K562 (cell line): Measurements from ENCODE around the gene NMT1. TPM values are rescaled to one million over a fixed set of nuclear protein-coding genes. Genes with fewer than 3 reads are reported as not detected.
A peak's percentile ranks its signal among the peaks of the same experiment; 100 is the strongest.

Source experiments
- ATAC-seq: fragments of 200-7000 bp; cut with Tn5 transposase; 3 replicates; pipeline ENCODE4 v1.9.1; 2020; ENCODE audit warnings: moderate library complexity
- BruUV-seq: library from RNA; stranded (reverse); fragments of 400-500 nt; replicated peaks from 2 replicates; lab custom pipeline; 2021; lab: Mats Ljungman, UMichigan
- CTCF ChIA-PET: fragments of 300-600 bp; formaldehyde crosslinking; extraction: SDS; loops from one replicate; lab custom pipeline; 2021; ENCODE audit warnings: low intra/inter-chr PET ratio; lab: Yijun Ruan, JAX
- POLR2A ChIA-PET: fragments of 300-600, 350-650 bp; sonication (Branson Sonifier 250); formaldehyde crosslinking; extraction: SDS; loops from one replicate; lab custom pipeline; 2021; ENCODE audit warnings: antibody characterized with exemption, inconsistent platforms; lab: Yijun Ruan, JAX
- DNase-seq, 4 experiments: peaks; one replicate each; pipeline versions ENCODE4 v3.0.0 to v3.0.0-alpha.2; 2011 to 2018; ENCODE audit warnings: low spot score in 3 of 4, mixed read lengths in 3 of 4; ENCODE audit errors: extremely low read depth in 1 of 4
- FAIRE-seq: peaks from 2 replicates; lab custom pipeline; 2011; peaks lifted over from hg19 to GRCh38; lab: Jason Lieb, UNC
- H2AFZ ChIP-seq: 2 replicates; pipeline ENCODE4 v1.6.0; 2011; ENCODE audit warnings: low read depth, low read length, control low read depth, inconsistent platforms
- H3K27ac ChIP-seq: fragments of 200-600 bp; 3 replicates; pipeline ENCODE4 v1.8.0; 2011; ENCODE audit warnings: low read depth, mild to moderate bottlenecking, control low read depth, inconsistent platforms, low read length, moderate library complexity, mixed read lengths; ENCODE audit errors: extremely low read depth
- H3K27me3 ChIP-seq, 2 experiments: fragments of 300-600 bp in 1 of 2; 2 replicates in 1 of 2; 3 replicates in 1 of 2; pipeline versions ENCODE4 v1.6.0 to v1.8.0; 2011; ENCODE audit warnings: inconsistent platforms in 2 of 2, low read length in 2 of 2, mild to moderate bottlenecking in 1 of 2, mixed read lengths in 1 of 2, moderate library complexity in 1 of 2; ENCODE audit not compliant: control insufficient read depth in 2 of 2, insufficient read depth in 2 of 2
- H3K36me3 ChIP-seq: fragments of 300-600 bp; 3 replicates; pipeline ENCODE4 v1.8.0; 2011; ENCODE audit warnings: mild to moderate bottlenecking, low read length, inconsistent platforms; ENCODE audit not compliant: control insufficient read depth, insufficient read depth
- H3K4me1 ChIP-seq, 2 experiments: fragments of 200-600 bp in 1 of 2; replicated peaks in 1 of 2; 2 replicates in 1 of 2; 3 replicates in 1 of 2; pipeline versions ENCODE4 v1.5.1 to v1.8.0; 2011; ENCODE audit warnings: inconsistent platforms in 2 of 2, low read length in 2 of 2, mild to moderate bottlenecking in 1 of 2, mixed read lengths in 1 of 2, moderate library complexity in 1 of 2; ENCODE audit not compliant: control insufficient read depth in 2 of 2, insufficient read depth in 2 of 2
- H3K4me2 ChIP-seq: 2 replicates; pipeline ENCODE4 v1.6.1; 2011; ENCODE audit warnings: low read length, control low read depth, inconsistent platforms, mixed read lengths; ENCODE audit not compliant: insufficient read depth
- H3K4me3 ChIP-seq: fragments of 200-600 bp; sonication (generic), shearing (Covaris generic); 2 replicates; pipeline ENCODE4 v1.5.1; 2016; ENCODE audit warnings: control low read depth, inconsistent platforms
- H3K79me2 ChIP-seq: fragments of 200-600 bp; 3 replicates; pipeline ENCODE4 v1.8.0; 2011; ENCODE audit warnings: low read length, inconsistent platforms; ENCODE audit not compliant: control insufficient read depth, insufficient read depth
- H3K9ac ChIP-seq, 2 experiments: 2 replicates each; pipeline versions ENCODE4 v1.6.0 to v1.6.1; 2011; ENCODE audit warnings: low read depth in 2 of 2, low read length in 2 of 2, control low read depth in 1 of 2, inconsistent platforms in 1 of 2, mild to moderate bottlenecking in 1 of 2, mixed read lengths in 1 of 2; ENCODE audit not compliant: insufficient read depth in 1 of 2
- H3K9me1 ChIP-seq: one replicate; pipeline ENCODE4 v1.6.0; 2011; ENCODE audit warnings: inconsistent platforms, mild to moderate bottlenecking, low read length, moderate library complexity; ENCODE audit not compliant: control insufficient read depth, insufficient read depth
- H3K9me3 ChIP-seq: replicated peaks from 2 replicates; pipeline ENCODE4 v1.5.1; 2011; ENCODE audit warnings: low read depth, low read length, inconsistent platforms; ENCODE audit not compliant: control insufficient read depth, insufficient read depth
- H4K20me1 ChIP-seq: replicated peaks from 2 replicates; pipeline ENCODE4 v1.6.1; 2011; ENCODE audit warnings: low read length, inconsistent platforms, mixed read lengths; ENCODE audit not compliant: control insufficient read depth, insufficient read depth
- BMI1 ChIP-seq: fragments of 150-350 bp; IDR thresholded peaks from 2 replicates; pipeline ENCODE4 v1.6.1; 2014; ENCODE audit warnings: low read length
- CBX1 ChIP-seq: sonication (generic); IDR thresholded peaks from 2 replicates; pipeline ENCODE4 v1.6.1; 2016; ENCODE audit warnings: antibody characterized with exemption, low read depth, mild to moderate bottlenecking
- CGGBP1 ChIP-seq: fragments of 250-450 bp; sonication (Bioruptor Pico); IDR thresholded peaks from 2 replicates; pipeline ENCODE4 v1.9.0; 2021; ENCODE audit warnings: mild to moderate bottlenecking
- E2F4 ChIP-seq: sonication (generic); formaldehyde crosslinking; IDR thresholded peaks from 2 replicates; pipeline ENCODE4 v1.8.0; 2022; ENCODE audit warnings: mild to moderate bottlenecking, low read depth, missing genetic modification reagents
- ELF4 ChIP-seq: fragments of 450-650 bp; formaldehyde crosslinking; IDR thresholded peaks from 2 replicates; pipeline ENCODE4 v1.4.0; 2022; ENCODE audit warnings: missing genetic modification characterization
- FOXJ3 ChIP-seq: sonication (generic); formaldehyde crosslinking; IDR thresholded peaks from 2 replicates; pipeline ENCODE4 v1.4.0; 2020; ENCODE audit warnings: mild to moderate bottlenecking, missing genetic modification reagents
- FOXP1 ChIP-seq: sonication (generic); formaldehyde crosslinking; IDR thresholded peaks from 2 replicates; pipeline ENCODE4 v1.8.0; 2022; ENCODE audit warnings: mild to moderate bottlenecking, missing genetic modification reagents
- KAT7 ChIP-seq: sonication (generic); formaldehyde crosslinking; IDR thresholded peaks from 2 replicates; pipeline ENCODE4 v1.8.0; 2022; ENCODE audit warnings: missing genetic modification reagents, mild to moderate bottlenecking, borderline replicate concordance
- MYC ChIP-seq, 2 experiments: fragments of 250-450 bp in 1 of 2; sonication (Bioruptor Pico) in 1 of 2; IDR thresholded peaks; 2 replicates each; pipeline versions ENCODE4 v1.5.1 to v1.6.1; 2012 to 2021; ENCODE audit warnings: low read depth in 2 of 2, borderline replicate concordance in 1 of 2, improper control_type of control experiment in 1 of 2, low read length in 1 of 2, mild to moderate bottlenecking in 1 of 2, moderate library complexity in 1 of 2
- NCOR1 ChIP-seq: fragments of 450-650 bp; IDR thresholded peaks from 2 replicates; pipeline ENCODE4 v1.6.1; 2016; ENCODE audit warnings: mild to moderate bottlenecking, moderate library complexity
- POLR2AphosphoS5 ChIP-seq: IDR thresholded peaks from 2 replicates; pipeline ENCODE4 v1.6.1; 2011; ENCODE audit warnings: mild to moderate bottlenecking, low read depth, low read length, moderate library complexity; ENCODE audit not compliant: control insufficient read depth, insufficient read depth
- PRMT5 ChIP-seq: sonication (generic); formaldehyde crosslinking; IDR thresholded peaks from 2 replicates; pipeline ENCODE4 v1.5.0; 2020; ENCODE audit warnings: missing genetic modification reagents
- SAFB ChIP-seq: fragments of 200-400 bp; formaldehyde crosslinking; IDR thresholded peaks from 2 replicates; pipeline ENCODE4 v1.6.1; 2017; ENCODE audit warnings: low read depth, low read length, borderline replicate concordance
- ZBTB2 ChIP-seq: fragments of 450-650 bp; IDR thresholded peaks from 2 replicates; pipeline ENCODE4 v1.6.1; 2016; ENCODE audit warnings: antibody characterized with exemption
- ZFP36 ChIP-seq: fragments of 150-350 bp; IDR thresholded peaks from 2 replicates; pipeline ENCODE4 v1.6.1; 2018; ENCODE audit warnings: low read length, low read depth; ENCODE audit not compliant: partially characterized antibody
- ZNF12 ChIP-seq: sonication (generic); formaldehyde crosslinking; IDR thresholded peaks from 2 replicates; pipeline ENCODE4 v1.4.0; 2020; ENCODE audit warnings: mild to moderate bottlenecking, missing genetic modification reagents
- ZNF140 ChIP-seq: fragments of 250-450 bp; sonication (Bioruptor Pico); IDR thresholded peaks from 2 replicates; pipeline ENCODE4 v1.8.0; 2021; ENCODE audit warnings: moderate library complexity, mild to moderate bottlenecking, inconsistent platforms
- ZNF212 ChIP-seq: fragments of 450-650 bp; formaldehyde crosslinking; IDR thresholded peaks from 2 replicates; pipeline ENCODE4 v1.4.0; 2020; ENCODE audit warnings: mild to moderate bottlenecking
- ZNF316 ChIP-seq: fragments of 450-650 bp; IDR thresholded peaks from 2 replicates; pipeline ENCODE4 v1.6.1; 2016
- ZNF444 ChIP-seq: fragments of 250-450 bp; sonication (Bioruptor Pico); IDR thresholded peaks from 2 replicates; pipeline ENCODE4 v1.4.0; 2020; ENCODE audit warnings: mild to moderate bottlenecking, moderate library complexity
- ZNF57 ChIP-seq: fragments of 450-650 bp; formaldehyde crosslinking; IDR thresholded peaks from 2 replicates; pipeline ENCODE4 v1.4.0; 2020; ENCODE audit warnings: mild to moderate bottlenecking, moderate library complexity
- WGBS: fragments of 100-300 bp; shearing (Covaris generic); methylation state at CpG from one replicate; pipeline ENCODE4 v1.1.6; 2016; ENCODE audit warnings: low coverage, mixed read lengths; ENCODE audit not compliant: insufficient coverage; ENCODE audit errors: missing lambda C conversion rate; 5-methylcytosine and 5-hydroxymethylcytosine counted together
- in situ Hi-C: fragments of 300-500 bp; cut with MboI; formaldehyde crosslinking; loops from 4 replicates; pipeline ENCODE4 v1.15.0; 2018; ENCODE audit warnings: inconsistent platforms, mixed read lengths
- intact Hi-C: fragments of 100-400 bp; cut with micrococcal nuclease; formaldehyde crosslinking; loops from 2 replicates; pipeline ENCODE4 v1.14.2; 2022
- polyA plus RNA-seq, 8 experiments: library from polyadenylated mRNA; depleted of rRNA in 4 of 8; stranded (reverse) in 5 of 8; unstranded in 3 of 8; fragments of >200 nt; fragmentation: Nextera tagmentation in 2 of 8; fragmentation: Illumina TruSeq in 1 of 8; extraction: Ambion mirVana in 2 of 8; extraction: Trizol in 1 of 8; gene quantifications; 2 replicates each; pipeline versions ENCODE4 v1.2.1 to v1.2.3, GENCODE V29; 2011 to 2014; ENCODE audit warnings: inconsistent platforms in 1 of 8, missing spikeins in 1 of 8
- total RNA-seq, 7 experiments: library from RNA; depleted of rRNA in 6 of 7; stranded (reverse); fragments of >200 nt in 6 of 7; fragmentation: Illumina TruSeq in 2 of 7; extraction: Trizol in 2 of 7; gene quantifications; 2 replicates each; pipeline versions ENCODE4 v1.2.1 to v1.2.3, GENCODE V29; 2011 to 2021; ENCODE audit warnings: low replicate concordance in 1 of 7

NMT1 gene
- total and polyA plus RNA-seq, 9 of the 15 experiments (the other 6 are each of a cell fraction or from before 2014, with no cell fraction given): 86.7 to 569 (median 213) TPM

GRCh38 chr17:45149037-45149668 lies 88.0 kb downstream of the NMT1 start:
- no TSS peak for BruUV-seq
- H3K27me3 ChIP-seq: no peaks in the 10 kb centered on the region
- H2AFZ ChIP-seq: peak overlapping the region; percentile 14; the same call in 1 of the 2 replicates
- ChIA-PET CTCF (interaction anchor here (0.6 to 2.8 kb wide), 4 partner anchors 9 to 108 kb away, joined by 3 to 14 read pairs (median 4); partner anchors contain the start of gene ACBD4), POLR2A (interaction anchor here (0.5 to 10.1 kb wide), 79 partner anchors 11 to 1166 kb away, joined by 3 to 497 read pairs (median 4); partner anchors contain the start of genes ACBD4, DCAKD, HEXIM2 and MAP3K14)
- under 1% methylated on average over 25 of the region's 32 CpGs for WGBS
- H3K9me3 ChIP-seq: no peaks in the 10 kb centered on the region
- peaks cover 3% of the 10 kb centered on the region; the same call in 1 of the 3 replicates for H3K36me3 ChIP-seq
- peak overlapping the region; percentile 86 for H3K27ac ChIP-seq
- H4K20me1 ChIP-seq: peaks cover 5% of the 10 kb centered on the region; the same call in 1 of the 2 replicates
- in situ Hi-C loops (no loop called here), intact Hi-C loops (loop anchor here (2.0 kb wide), 1 partner anchor 48 kb away; no protein-coding TSS in a partner anchor)
- H3K79me2 ChIP-seq: peaks cover 54% of the 10 kb centered on the region
- FAIRE-seq (peak; percentile 32), DNase-seq (peak; percentile 73 to 93 (median 77)), ATAC-seq (peak; percentile 70)
- H3K4me1 ChIP-seq: peaks cover 33 to 41% of the 10 kb centered on the region in 2 experiments
- peak overlapping the region; percentile 69 for H3K4me3 ChIP-seq
- H3K9ac ChIP-seq: peak overlapping the region; percentile 79 to 98
- H3K9me1 ChIP-seq: no peaks in the 10 kb centered on the region
- H3K4me2 ChIP-seq: peak overlapping the region; percentile 95
- TF ChIP-seq POLR2AphosphoS5 (no peak), ZNF140 (CRISPR knock-in tag) (no peak), KAT7 (no peak; the same call in 1 of the 2 replicates), ZNF57 (CRISPR knock-in tag) (no peak), ZBTB2 (no peak), ZFP36 (no peak), PRMT5 (no peak), ZNF212 (CRISPR knock-in tag) (no peak), ZNF12 (CRISPR knock-in tag) (no peak; the same call in none of the 2 replicates), BMI1 (no peak), FOXJ3 (CRISPR knock-in tag) (no peak), ZNF316 (no peak), ELF4 (CRISPR knock-in tag) (no peak), SAFB (no peak), NCOR1 (no peak), FOXP1 (CRISPR knock-in tag) (0 out of 2 replicates have a peak, but pooled peaks have one; percentile 68), ZNF444 (CRISPR knock-in tag) (no peak), MYC (IDR thresholded peaks at IDR 0.05; ENCODE audit: low read depth, low read length) (peak; percentile 20; the same call in 1 of the 2 replicates), MYC (CRISPR knock-in tag; IDR thresholded peaks at IDR 0.05; ENCODE audit: borderline replicate concordance, low read depth) (no peak), CBX1 (no peak), E2F4 (CRISPR knock-in tag) (no peak), CGGBP1 (no peak)
